Rectal smooth muscle tissue (tissue), 1 donor: ENCODE results near the gene TMEM141.
A peak's percentile ranks its signal among the peaks of the same experiment; 100 is the strongest.
"Not testable (repeated sequence)": the region's sequence is repeated elsewhere in the genome, so short reads cannot be mapped to it uniquely, and the experiment has no call there.

Experiments used
- H3K27ac ChIP-seq: one replicate; pipeline ENCODE4 v1.7.0; 2013; ENCODE audit warnings: low read depth, low read length, inconsistent platforms
- H3K27me3 ChIP-seq: one replicate; pipeline ENCODE4 v1.7.0; 2013; ENCODE audit warnings: low read length; ENCODE audit not compliant: control insufficient read depth, insufficient read depth
- H3K36me3 ChIP-seq: one replicate; pipeline ENCODE4 v1.7.0; 2013; ENCODE audit warnings: low read length; ENCODE audit not compliant: control insufficient read depth, insufficient read depth
- H3K4me1 ChIP-seq: one replicate; pipeline ENCODE4 v1.7.0; 2013; ENCODE audit warnings: low read length; ENCODE audit not compliant: control insufficient read depth, insufficient read depth
- H3K4me3 ChIP-seq: one replicate; pipeline ENCODE4 v1.7.0; 2013; ENCODE audit warnings: low read length
- H3K9ac ChIP-seq: one replicate; pipeline ENCODE4 v1.7.0; 2013; ENCODE audit warnings: low read length

The TMEM141 gene

GRCh38 chr9:136795000-136795348, 3.8 kb downstream of the TMEM141 start:
- H3K27me3 ChIP-seq: peaks cover 17% of the 10 kb centered on the region
- no peak overlapping the region for H3K27ac ChIP-seq
- no peak overlapping the region for H3K9ac ChIP-seq
- no peak overlapping the region for H3K4me3 ChIP-seq
- H3K36me3 ChIP-seq: no peaks in the 10 kb centered on the region
- peaks cover 9% of the 10 kb centered on the region for H3K4me1 ChIP-seq

- H3K9ac ChIP-seq: no peak within 1 kb of the TSS
- no peaks in the 10 kb centered on the region for H3K36me3 ChIP-seq
- no peak within 1 kb of the TSS for H3K27ac ChIP-seq
- no peak within 1 kb of the TSS for H3K4me3 ChIP-seq
- peaks cover 3% of the 10 kb centered on the region for H3K4me1 ChIP-seq
- peaks cover 21% of the 10 kb centered on the region for H3K27me3 ChIP-seq
These were observed 5.2 kb downstream of the TMEM141 start, which contains the start of gene CCDC183 for GRCh38 chr9:136796238-136796774. Gene CCDC183, plus strand, starts transcription at chr9:136796338. Its CDS starts 60 bp downstream, at chr9:136796398.

GRCh38 chr9:136796775-136797347, 5.7 kb downstream of the TMEM141 start:
- not testable (repeated sequence) for H3K4me1 ChIP-seq, H3K9ac ChIP-seq, H3K36me3 ChIP-seq, H3K4me3 ChIP-seq, H3K27ac ChIP-seq
- peaks cover 21% of the 10 kb centered on the region for H3K27me3 ChIP-seq

GRCh38 chr9:136798708-136799078, 7.5 kb downstream of the TMEM141 start:
- Histone ChIP-seq H3K36me3 (no peaks in the 10 kb centered on the region), H3K9ac (peak overlapping the region; percentile 13), H3K27ac (no peak overlapping the region), H3K27me3 (peaks cover 21% of the 10 kb centered on the region), H3K4me3 (peak overlapping the region; percentile 56), H3K4me1 (no peaks in the 10 kb centered on the region)

DNA sequence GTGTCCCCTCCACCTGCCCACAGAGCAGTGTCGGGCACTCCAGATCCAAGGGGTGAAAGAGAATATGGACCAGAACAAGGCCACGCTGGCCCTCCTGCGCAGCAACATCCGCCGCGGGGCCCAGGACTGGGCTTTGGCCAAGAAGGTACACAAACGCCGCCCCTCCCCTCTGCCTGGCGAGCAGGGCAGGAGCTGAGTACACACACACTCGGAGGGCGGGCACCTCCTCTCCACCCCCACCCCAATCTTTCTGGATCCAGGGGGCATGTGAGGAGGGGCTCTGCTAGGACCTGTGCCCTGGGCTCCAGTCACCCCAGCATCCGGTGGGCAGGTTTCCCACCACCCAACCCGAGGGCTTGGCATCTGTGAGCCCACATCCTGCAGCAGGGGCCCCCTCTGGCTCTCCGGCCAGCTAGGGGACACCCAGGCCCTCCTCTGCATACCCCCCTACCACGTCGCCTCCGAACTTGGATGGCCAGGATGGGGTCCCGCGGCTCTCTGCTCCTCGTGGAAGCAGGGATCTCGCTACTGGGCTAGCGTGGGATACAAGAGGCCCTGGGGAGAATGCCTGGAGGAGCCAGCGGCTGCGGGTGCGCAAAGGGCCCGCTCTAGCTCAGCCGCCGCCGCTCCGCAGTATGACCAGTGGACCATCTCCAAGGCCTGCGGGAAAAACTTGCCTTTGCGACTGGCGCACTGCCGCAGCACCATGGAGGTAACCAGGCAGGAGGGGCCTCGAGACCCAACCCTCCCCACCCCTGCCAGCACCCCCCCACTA, 8.1 kb downstream of the TMEM141 start:
- peaks cover 3% of the 10 kb centered on the region for H3K36me3 ChIP-seq
- H3K9ac ChIP-seq: peak overlapping the region; percentile 13
- peaks cover 21% of the 10 kb centered on the region for H3K27me3 ChIP-seq
- no peak overlapping the region for H3K27ac ChIP-seq
- no peaks in the 10 kb centered on the region for H3K4me1 ChIP-seq
- H3K4me3 ChIP-seq: peak overlapping the region; percentile 56

DNA sequence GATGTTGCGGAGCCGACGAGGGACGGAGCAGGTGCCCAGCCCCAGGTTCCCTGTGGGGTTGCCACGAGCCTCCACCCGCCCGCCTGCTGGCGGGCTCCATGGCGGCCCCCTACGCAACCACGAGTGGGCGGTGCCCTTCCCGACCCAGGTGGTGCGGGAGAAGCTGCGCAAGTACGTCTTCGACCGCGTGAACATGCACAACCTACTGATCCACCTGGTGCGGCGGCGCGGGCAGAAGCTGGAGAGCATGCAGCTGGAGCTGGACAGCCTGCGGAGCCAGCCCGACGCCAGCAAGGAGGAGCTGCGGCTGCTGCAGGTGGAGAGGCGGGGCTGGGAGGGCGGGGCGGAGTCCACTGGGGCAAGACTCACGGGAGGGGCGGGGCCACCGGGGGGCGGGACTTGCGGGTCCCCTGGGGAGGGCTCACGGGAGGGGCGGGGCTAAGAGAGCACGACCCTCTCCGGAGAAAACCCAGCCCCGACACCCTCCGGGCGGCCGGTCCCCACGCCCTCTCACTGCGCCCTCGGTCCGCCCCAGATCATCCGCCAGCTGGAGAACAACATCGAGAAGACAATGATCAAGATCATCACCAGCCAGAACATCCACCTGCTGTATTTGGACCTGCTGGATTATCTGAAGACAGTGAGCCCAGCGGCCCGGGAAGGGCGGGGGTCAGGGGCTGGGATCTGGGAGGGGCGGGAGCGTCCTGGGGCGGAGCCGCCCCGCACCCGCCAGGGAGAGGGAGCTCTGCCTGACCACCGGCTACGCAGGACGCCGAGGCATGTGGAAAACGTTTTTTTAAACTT, 8.9 kb downstream of the TMEM141 start:
- Histone ChIP-seq H3K36me3 (peaks cover 3% of the 10 kb centered on the region), H3K27ac (no peak overlapping the region), H3K4me3 (peak overlapping the region; percentile 56), H3K9ac (no peak overlapping the region), H3K4me1 (no peaks in the 10 kb centered on the region), H3K27me3 (peaks cover 21% of the 10 kb centered on the region)

GRCh38 chr9:136802321-136802720, 11.2 kb downstream of the TMEM141 start:
- Histone ChIP-seq H3K36me3 (peaks cover 3% of the 10 kb centered on the region), H3K4me1 (peaks cover 8% of the 10 kb centered on the region), H3K27ac (no peak overlapping the region), H3K4me3 (no peak overlapping the region), H3K9ac (no peak overlapping the region), H3K27me3 (peaks cover 21% of the 10 kb centered on the region)

- not testable (repeated sequence) for H3K4me1 ChIP-seq
These were observed 11.9 kb downstream of the TMEM141 start for GRCh38 chr9:136803009-136803550.

GRCh38 chr9:136803551-136804508, 12.7 kb downstream of the TMEM141 start:
- peaks cover 15% of the 10 kb centered on the region for H3K27me3 ChIP-seq
- H3K4me3 ChIP-seq: no peak overlapping the region
- peaks cover 3% of the 10 kb centered on the region for H3K36me3 ChIP-seq
- peaks cover 9% of the 10 kb centered on the region for H3K4me1 ChIP-seq
- H3K9ac ChIP-seq: no peak overlapping the region
- H3K27ac ChIP-seq: no peak overlapping the region

More at GRCh38 chr9:136803009-136803550, 11.9 kb downstream of the TMEM141 start:
- not testable (repeated sequence) for H3K9ac ChIP-seq, H3K4me3 ChIP-seq, H3K36me3 ChIP-seq, H3K27ac ChIP-seq
- peaks cover 20% of the 10 kb centered on the region for H3K27me3 ChIP-seq

GRCh38 chr9:136804509-136805206, 13.5 kb downstream of the TMEM141 start:
- no peak overlapping the region for H3K27ac ChIP-seq
- H3K27me3 ChIP-seq: peaks cover 7% of the 10 kb centered on the region
- H3K9ac ChIP-seq: no peak overlapping the region
- H3K4me3 ChIP-seq: no peak overlapping the region
- H3K36me3 ChIP-seq: peaks cover 3% of the 10 kb centered on the region
- peaks cover 15% of the 10 kb centered on the region for H3K4me1 ChIP-seq

GRCh38 chr9:136805207-136805740, 14.1 kb downstream of the TMEM141 start:
- peaks cover 5% of the 10 kb centered on the region for H3K27me3 ChIP-seq
- peaks cover 3% of the 10 kb centered on the region for H3K36me3 ChIP-seq
- H3K9ac ChIP-seq: no peak overlapping the region
- no peak overlapping the region for H3K27ac ChIP-seq
- no peak overlapping the region for H3K4me3 ChIP-seq
- H3K4me1 ChIP-seq: peaks cover 15% of the 10 kb centered on the region
